HCT116 (cell line): ENCODE measurements around the gene CHAF1B. TPM values are rescaled to one million over a fixed set of nuclear protein-coding genes. Genes with fewer than 3 reads are reported as not detected.
"Not testable (repeated sequence)": the region's sequence is repeated elsewhere in the genome, so short reads cannot be mapped to it uniquely, and the experiment has no call there.

Experiments
- ATAC-seq: fragments of 200-7000 bp; cut with Tn5 transposase; 2 replicates; pipeline ENCODE4 v1.9.1; 2020; ENCODE audit warnings: mild to moderate bottlenecking, moderate library complexity
- BruUV-seq: library from RNA; stranded (reverse); fragments of 400-500 nt; replicated peaks from 2 replicates; lab custom pipeline; 2021; lab: Mats Ljungman, UMichigan
- CTCF ChIA-PET: fragments of 300-600 bp; sonication (Branson Sonifier 250); formaldehyde crosslinking; loops from one replicate; lab custom pipeline; 2021; ENCODE audit warnings: antibody characterized with exemption; lab: Charles Lee
- POLR2A ChIA-PET: fragments of 300-600, 350-600 bp; sonication (Branson Sonifier 250); formaldehyde crosslinking; loops from one replicate; lab custom pipeline; 2021; ENCODE audit warnings: antibody characterized with exemption; lab: Charles Lee
- RAD21 ChIA-PET, 2 experiments: fragments of 300-600 bp; sonication (Branson Sonifier 250); formaldehyde crosslinking; loops; one replicate each; lab custom pipeline; 2023; ENCODE audit warnings: low total read pairs in 2 of 2; ENCODE audit not compliant: uncharacterized antibody in 2 of 2, unreplicated experiment in 2 of 2, low non-redundant PET in 1 of 2; lab: Charles Lee
- DNase-seq: peaks from one replicate; pipeline ENCODE4 v3.0.0-alpha.2; 2010; ENCODE audit warnings: low read depth, low spot score
- H2AFZ ChIP-seq: fragments of 200-600 bp; shearing (Covaris generic), sonication (generic); 2 replicates; pipeline ENCODE4 v1.6.1; 2017; ENCODE audit warnings: low read depth, mixed run types, mixed read lengths, antibody characterized with exemption, low read length; ENCODE audit not compliant: poor library complexity, severe bottlenecking
- H3K27ac ChIP-seq: 2 replicates; pipeline ENCODE4 v1.5.1; 2012; ENCODE audit warnings: low read depth, low read length
- H3K27me3 ChIP-seq: fragments of 200-600 bp; sonication (generic); 2 replicates; pipeline ENCODE4 v1.6.1; 2016; ENCODE audit warnings: mixed run types, low read length, mixed read lengths; ENCODE audit not compliant: insufficient read depth
- H3K36me3 ChIP-seq, 2 experiments: fragments of 200-500 bp in 1 of 2; fragments of 200-600 bp in 1 of 2; sonication (Bioruptor generic) in 1 of 2; sonication (generic) in 1 of 2; 2 replicates each; pipeline versions ENCODE4 v1.5.1 to v1.6.1; 2014 to 2016; ENCODE audit warnings: low read length in 2 of 2, inconsistent platforms in 1 of 2, mixed read lengths in 1 of 2, mixed run types in 1 of 2; ENCODE audit not compliant: insufficient read depth in 2 of 2, control insufficient read depth in 1 of 2
- H3K4me1 ChIP-seq, 2 experiments: fragments of 200-600 bp in 1 of 2; sonication (generic) in 1 of 2; 2 replicates each; pipeline versions ENCODE4 v1.5.1 to v1.6.1; 2012 to 2017; ENCODE audit warnings: low read length in 2 of 2, inconsistent platforms in 1 of 2, mild to moderate bottlenecking in 1 of 2, mixed read lengths in 1 of 2, mixed run types in 1 of 2, moderate library complexity in 1 of 2; ENCODE audit not compliant: insufficient read depth in 2 of 2, control insufficient read depth in 1 of 2
- H3K4me2 ChIP-seq: fragments of 200-600 bp; sonication (generic); 2 replicates; pipeline ENCODE4 v1.6.1; 2017; ENCODE audit warnings: mixed run types, low read length, mixed read lengths
- H3K4me3 ChIP-seq, 2 experiments: fragments of 200-600 bp in 1 of 2; sonication (generic) in 1 of 2; replicated peaks in 1 of 2; 2 replicates each; pipeline ENCODE4 v1.5.1; 2011 to 2016; ENCODE audit warnings: low read length in 2 of 2, control low read depth in 1 of 2, low read depth in 1 of 2, mild to moderate bottlenecking in 1 of 2, mixed read lengths in 1 of 2, mixed run types in 1 of 2
- H3K79me2 ChIP-seq: fragments of 200-600 bp; sonication (generic); 2 replicates; pipeline ENCODE4 v1.6.1; 2017; ENCODE audit warnings: mild to moderate bottlenecking, mixed run types, low read length, moderate library complexity, mixed read lengths; ENCODE audit not compliant: insufficient read depth
- H3K9ac ChIP-seq: fragments of 200-600 bp; sonication (generic); 2 replicates; pipeline ENCODE4 v1.6.1; 2016; ENCODE audit warnings: low read length, mixed read lengths
- H3K9me2 ChIP-seq: fragments of 200-600 bp; sonication (generic), shearing (Covaris generic); 2 replicates; pipeline ENCODE4 v1.6.1; 2017; ENCODE audit warnings: mixed run types, mild to moderate bottlenecking, moderate library complexity; ENCODE audit not compliant: insufficient read depth
- H3K9me3 ChIP-seq, 2 experiments: fragments of 200-500 bp in 1 of 2; fragments of 200-600 bp in 1 of 2; sonication (Bioruptor generic) in 1 of 2; sonication (generic) in 1 of 2; 2 replicates each; pipeline ENCODE4 v1.6.1; 2014 to 2017; ENCODE audit warnings: low read length in 2 of 2, mixed read lengths in 2 of 2, inconsistent platforms in 1 of 2, low read depth in 1 of 2, mild to moderate bottlenecking in 1 of 2, mixed run types in 1 of 2, moderate library complexity in 1 of 2; ENCODE audit not compliant: control insufficient read depth in 1 of 2, insufficient read depth in 1 of 2
- H4K20me1 ChIP-seq: fragments of 200-600 bp; sonication (generic), shearing (Covaris generic); 2 replicates; pipeline ENCODE4 v1.6.1; 2017; ENCODE audit warnings: mixed run types, mild to moderate bottlenecking, moderate library complexity; ENCODE audit not compliant: insufficient read depth
- intact Hi-C: fragments of 100-400 bp; cut with micrococcal nuclease; formaldehyde crosslinking; loops from 2 replicates; pipeline ENCODE4 v1.10.0; 2022
- total RNA-seq: library from RNA; stranded (reverse); gene quantifications from one replicate; pipeline ENCODE4 v1.2.1, GENCODE V29; 2021; ENCODE audit not compliant: unreplicated experiment
- TF ChIP-seq, protein P1 (sequence below): IDR thresholded peaks from 2 replicates; pipeline ENCODE4 v1.6.1; 2012; ENCODE audit warnings: low read depth
- TF ChIP-seq, protein P2 (sequence below), 3 experiments: fragments of 200-600 bp in 1 of 3; sonication (generic) in 1 of 3; IDR thresholded peaks in 2 of 3; conservative IDR thresholded peaks in 1 of 3; 2 replicates each; pipeline ENCODE4 v1.5.1; 2012 to 2017; ENCODE audit warnings: low read depth in 2 of 3, low read length in 2 of 3, antibody characterized with exemption in 1 of 3, borderline replicate concordance in 1 of 3, control low read depth in 1 of 3, mild to moderate bottlenecking in 1 of 3, mixed read lengths in 1 of 3, mixed run types in 1 of 3, moderate library complexity in 1 of 3; ENCODE audit not compliant: insufficient read depth in 1 of 3

The CHAF1B gene
- total RNA-seq, 1 experiment from 2014 or later = 26.1 TPM

DNA sequence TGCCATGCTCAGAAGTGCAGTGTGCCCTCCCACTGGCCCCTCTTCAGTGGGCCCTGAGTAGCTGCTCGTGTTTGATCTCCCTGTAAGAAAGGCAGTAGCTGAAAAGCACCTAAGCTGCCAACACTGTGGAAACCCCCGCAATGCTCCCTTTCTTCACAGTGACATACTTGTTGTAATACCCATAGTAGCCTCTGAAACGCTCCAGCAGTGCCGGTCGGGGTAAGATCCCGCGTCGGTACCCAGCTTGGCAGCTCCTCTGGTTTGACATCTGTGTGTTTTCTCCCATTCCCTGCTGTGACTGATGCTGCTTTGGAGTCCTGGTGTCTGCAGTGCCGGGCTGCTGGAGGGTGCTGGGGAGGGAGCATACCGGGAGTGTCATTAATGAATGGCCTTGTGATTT, 3.6 kb downstream of the CHAF1B start:
- RAD21 ChIA-PET = no interaction called here
- Histone ChIP-seq H3K9me2 (no peaks in the 10 kb centered on the region), H2AFZ (no peak overlapping the region), H3K79me2 (peaks cover 24% of the 10 kb centered on the region), H3K27me3 (no peaks in the 10 kb centered on the region), H3K9ac (no peak overlapping the region), H4K20me1 (no peaks in the 10 kb centered on the region), H3K4me2 (no peak overlapping the region), H3K27ac (no peak overlapping the region), H3K9me3 (no peaks in the 10 kb centered on the region), H3K4me1 (peaks cover 8 to 9% of the 10 kb centered on the region in 2 experiments; a peak in 3 of 4 replicates), H3K4me3 (no peak overlapping the region), H3K36me3 (peaks cover 0 to 12% of the 10 kb centered on the region in 2 experiments; a peak in 2 of 4 replicates)
- BruUV-seq = no TSS peak
- intact Hi-C loops = loop anchor here (5.0 kb wide), 1 partner anchor 232 kb away; the partner anchor contains the start of gene DOP1B
- no peak for DNase-seq
- TF ChIP-seq, protein P1, sequence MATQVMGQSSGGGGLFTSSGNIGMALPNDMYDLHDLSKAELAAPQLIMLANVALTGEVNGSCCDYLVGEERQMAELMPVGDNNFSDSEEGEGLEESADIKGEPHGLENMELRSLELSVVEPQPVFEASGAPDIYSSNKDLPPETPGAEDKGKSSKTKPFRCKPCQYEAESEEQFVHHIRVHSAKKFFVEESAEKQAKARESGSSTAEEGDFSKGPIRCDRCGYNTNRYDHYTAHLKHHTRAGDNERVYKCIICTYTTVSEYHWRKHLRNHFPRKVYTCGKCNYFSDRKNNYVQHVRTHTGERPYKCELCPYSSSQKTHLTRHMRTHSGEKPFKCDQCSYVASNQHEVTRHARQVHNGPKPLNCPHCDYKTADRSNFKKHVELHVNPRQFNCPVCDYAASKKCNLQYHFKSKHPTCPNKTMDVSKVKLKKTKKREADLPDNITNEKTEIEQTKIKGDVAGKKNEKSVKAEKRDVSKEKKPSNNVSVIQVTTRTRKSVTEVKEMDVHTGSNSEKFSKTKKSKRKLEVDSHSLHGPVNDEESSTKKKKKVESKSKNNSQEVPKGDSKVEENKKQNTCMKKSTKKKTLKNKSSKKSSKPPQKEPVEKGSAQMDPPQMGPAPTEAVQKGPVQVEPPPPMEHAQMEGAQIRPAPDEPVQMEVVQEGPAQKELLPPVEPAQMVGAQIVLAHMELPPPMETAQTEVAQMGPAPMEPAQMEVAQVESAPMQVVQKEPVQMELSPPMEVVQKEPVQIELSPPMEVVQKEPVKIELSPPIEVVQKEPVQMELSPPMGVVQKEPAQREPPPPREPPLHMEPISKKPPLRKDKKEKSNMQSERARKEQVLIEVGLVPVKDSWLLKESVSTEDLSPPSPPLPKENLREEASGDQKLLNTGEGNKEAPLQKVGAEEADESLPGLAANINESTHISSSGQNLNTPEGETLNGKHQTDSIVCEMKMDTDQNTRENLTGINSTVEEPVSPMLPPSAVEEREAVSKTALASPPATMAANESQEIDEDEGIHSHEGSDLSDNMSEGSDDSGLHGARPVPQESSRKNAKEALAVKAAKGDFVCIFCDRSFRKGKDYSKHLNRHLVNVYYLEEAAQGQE = no peak
- TF ChIP-seq, protein P2, sequence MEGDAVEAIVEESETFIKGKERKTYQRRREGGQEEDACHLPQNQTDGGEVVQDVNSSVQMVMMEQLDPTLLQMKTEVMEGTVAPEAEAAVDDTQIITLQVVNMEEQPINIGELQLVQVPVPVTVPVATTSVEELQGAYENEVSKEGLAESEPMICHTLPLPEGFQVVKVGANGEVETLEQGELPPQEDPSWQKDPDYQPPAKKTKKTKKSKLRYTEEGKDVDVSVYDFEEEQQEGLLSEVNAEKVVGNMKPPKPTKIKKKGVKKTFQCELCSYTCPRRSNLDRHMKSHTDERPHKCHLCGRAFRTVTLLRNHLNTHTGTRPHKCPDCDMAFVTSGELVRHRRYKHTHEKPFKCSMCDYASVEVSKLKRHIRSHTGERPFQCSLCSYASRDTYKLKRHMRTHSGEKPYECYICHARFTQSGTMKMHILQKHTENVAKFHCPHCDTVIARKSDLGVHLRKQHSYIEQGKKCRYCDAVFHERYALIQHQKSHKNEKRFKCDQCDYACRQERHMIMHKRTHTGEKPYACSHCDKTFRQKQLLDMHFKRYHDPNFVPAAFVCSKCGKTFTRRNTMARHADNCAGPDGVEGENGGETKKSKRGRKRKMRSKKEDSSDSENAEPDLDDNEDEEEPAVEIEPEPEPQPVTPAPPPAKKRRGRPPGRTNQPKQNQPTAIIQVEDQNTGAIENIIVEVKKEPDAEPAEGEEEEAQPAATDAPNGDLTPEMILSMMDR (IDR thresholded peaks at IDR 0.05 in 2 of 3, conservative IDR thresholded peaks at IDR 0.05 in 1 of 3; ENCODE audit: borderline replicate concordance in 1 of 3, insufficient read depth in 1 of 3, low read depth in 2 of 3, low read length in 2 of 3) = peak in 1 of 3 experiments; percentile 36; a peak in 1 of 6 replicates
- POLR2A ChIA-PET = interaction anchor here (0.7 kb wide), 1 partner anchor 11 kb away, joined by 3 read pairs; no protein-coding TSS in a partner anchor
- ATAC-seq = no peak
- CTCF ChIA-PET = no interaction called here

DNA sequence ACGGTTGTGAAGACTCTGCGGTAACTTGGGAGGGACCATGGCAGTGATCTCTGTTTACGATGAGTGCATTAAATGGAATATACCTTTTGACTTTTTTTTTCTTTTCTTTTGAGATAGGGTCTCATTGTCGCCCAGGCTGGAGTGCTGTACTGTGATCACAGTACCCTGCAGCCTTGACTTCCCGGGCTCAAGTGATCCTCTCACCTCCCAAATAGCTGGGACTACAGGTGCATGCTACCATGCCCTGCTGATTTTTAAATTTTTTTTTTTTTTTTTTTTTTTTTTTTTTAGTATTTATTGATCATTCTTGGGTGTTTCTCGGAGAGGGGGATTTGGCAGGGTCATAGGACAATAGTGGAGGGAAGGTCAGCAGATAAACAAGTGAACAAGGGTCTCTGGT, 6.5 kb downstream of the CHAF1B start:
- H3K4me3 ChIP-seq, H3K9me2 ChIP-seq, POLR2A ChIA-PET, BruUV-seq, H3K27me3 ChIP-seq, DNase-seq, H2AFZ ChIP-seq, H3K9me3 ChIP-seq, H3K9ac ChIP-seq, H3K4me2 ChIP-seq, intact Hi-C loops, H4K20me1 ChIP-seq, RAD21 ChIA-PET, ATAC-seq, H3K27ac ChIP-seq, H3K4me1 ChIP-seq: not testable (repeated sequence)
- Histone ChIP-seq H3K36me3 (peaks cover 3 to 23% of the 10 kb centered on the region in 2 experiments; a peak in 3 of 4 replicates), H3K79me2 (peaks cover 12% of the 10 kb centered on the region)
- CTCF ChIA-PET = interaction anchor here (1.0 kb wide), 1 partner anchor 250 kb away, joined by 3 read pairs; no protein-coding TSS in a partner anchor
